Naive B cell (primary cell): ENCODE data around the gene FOXA1. TPM values are rescaled to one million over a fixed set of nuclear protein-coding genes. Genes with fewer than 3 reads are reported as not detected.
"Not testable (repeated sequence)": the region's sequence is repeated elsewhere in the genome, so short reads cannot be mapped to it uniquely, and the experiment has no call there.

Experiments used
- ATAC-seq, 2 donors: fragments of 150-1000 bp; cut with Tn5 transposase; 2 replicates each; pipeline ENCODE4 v1.10.0; 2021; ENCODE audit warnings: low read depth in 2 of 2, mild to moderate bottlenecking in 2 of 2, moderate library complexity in 2 of 2
- DNase-seq: peaks from one replicate; pipeline ENCODE4 v3.0.0; 2022
- H3K27ac Mint-ChIP-seq, 6 donors: one replicate each; pipeline ENCODE4 v1.8.0; 2020 to 2022; ENCODE audit warnings: mild to moderate bottlenecking in 6 of 6, mixed read lengths in 6 of 6, moderate library complexity in 5 of 6, inconsistent platforms in 2 of 6
- H3K27me3 Mint-ChIP-seq, 3 donors: one replicate each; pipeline ENCODE4 v1.8.0; 2021 to 2022; ENCODE audit warnings: mixed read lengths in 3 of 3, mild to moderate bottlenecking in 1 of 3
- H3K36me3 Mint-ChIP-seq, 2 donors: one replicate each; pipeline ENCODE4 v1.8.0; 2020 to 2022; ENCODE audit warnings: mixed read lengths in 2 of 2, inconsistent platforms in 1 of 2, mild to moderate bottlenecking in 1 of 2
- H3K4me1 Mint-ChIP-seq, 3 donors: one replicate each; pipeline ENCODE4 v1.8.0; 2020 to 2022; ENCODE audit warnings: mixed read lengths in 3 of 3, inconsistent platforms in 1 of 3, mild to moderate bottlenecking in 1 of 3, moderate library complexity in 1 of 3
- H3K4me3 Mint-ChIP-seq, 8 donors: one replicate each; pipeline ENCODE4 v1.8.0; 2020 to 2022; ENCODE audit warnings: mild to moderate bottlenecking in 8 of 8, mixed read lengths in 8 of 8, moderate library complexity in 8 of 8, inconsistent platforms in 2 of 8
- H3K9me3 Mint-ChIP-seq, 7 donors: one replicate each; pipeline ENCODE4 v1.8.0; 2020 to 2022; ENCODE audit warnings: mixed read lengths in 7 of 7, mild to moderate bottlenecking in 5 of 7, inconsistent platforms in 2 of 7, moderate library complexity in 1 of 7
- polyA plus RNA-seq, 6 donors: library from polyadenylated mRNA; unstranded; fragments of 300-500 nt; fragmentation: Illumina TruSeq; gene quantifications; one replicate each; pipeline ENCODE4 v1.2.3, GENCODE V29; 2021; ENCODE audit warnings: low read depth in 6 of 6

Gene FOXA1
- polyA plus RNA-seq, 6 donors from 2014 or later: not detected

DNA sequence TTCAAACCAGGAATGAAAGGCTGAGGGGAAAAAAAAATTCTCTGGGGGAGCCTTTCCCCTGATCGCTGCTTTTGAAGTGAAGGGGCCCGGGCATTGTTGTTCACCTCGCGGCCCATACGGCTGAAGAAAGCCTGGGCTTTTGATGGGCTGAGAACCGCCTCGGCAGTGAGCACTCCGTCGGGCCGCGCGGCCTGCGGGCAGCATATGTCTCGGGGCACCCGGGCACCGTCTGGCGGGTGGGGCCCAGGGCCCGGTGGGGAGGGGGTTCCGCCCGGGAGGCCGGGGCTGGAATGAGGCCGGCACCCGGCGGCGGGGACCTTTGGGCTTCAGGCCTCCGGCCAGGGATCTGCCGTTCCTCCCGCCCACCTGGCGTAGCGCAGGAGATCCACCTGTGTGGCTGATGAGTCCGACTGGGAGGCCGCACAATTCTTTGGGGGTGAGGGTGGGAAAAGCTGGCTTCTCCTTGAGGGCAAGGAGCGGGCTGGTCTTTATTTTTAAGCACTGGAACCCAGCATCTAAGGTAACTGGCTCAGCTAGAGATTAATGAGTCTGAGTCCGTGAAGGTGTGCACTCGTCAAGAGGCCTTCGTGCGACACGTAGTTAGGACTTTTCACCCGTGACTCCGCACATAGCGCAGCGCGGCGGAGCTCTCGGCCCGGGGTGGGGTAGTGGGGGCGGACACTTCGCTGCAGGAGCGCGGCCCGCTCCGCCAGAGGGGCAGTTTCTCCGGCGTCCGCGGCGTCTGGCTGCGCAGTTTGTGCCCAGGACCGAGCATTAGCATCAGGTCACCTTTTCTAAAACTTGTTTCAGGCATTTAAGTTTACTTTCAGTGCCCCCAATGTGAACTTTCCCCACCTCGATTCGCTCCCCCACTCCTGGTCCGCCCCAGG lies 10.6 kb downstream of the FOXA1 start:
- peaks cover 36 to 55% (median 53%) of the 10 kb centered on the region in 3 donors for H3K27me3 Mint-ChIP-seq
- no peak overlapping the region for H3K27ac Mint-ChIP-seq
- DNase-seq (no peak), ATAC-seq (no peak)
- no peaks in the 10 kb centered on the region for H3K36me3 Mint-ChIP-seq
- H3K4me3 Mint-ChIP-seq: peak overlapping the region in 1 of 8 donors; percentile 60
- peaks cover 0 to 15% (median 6%) of the 10 kb centered on the region in 7 donors for H3K9me3 Mint-ChIP-seq
- peaks cover 0 to 3% (median 0%) of the 10 kb centered on the region in 3 donors for H3K4me1 Mint-ChIP-seq

DNA sequence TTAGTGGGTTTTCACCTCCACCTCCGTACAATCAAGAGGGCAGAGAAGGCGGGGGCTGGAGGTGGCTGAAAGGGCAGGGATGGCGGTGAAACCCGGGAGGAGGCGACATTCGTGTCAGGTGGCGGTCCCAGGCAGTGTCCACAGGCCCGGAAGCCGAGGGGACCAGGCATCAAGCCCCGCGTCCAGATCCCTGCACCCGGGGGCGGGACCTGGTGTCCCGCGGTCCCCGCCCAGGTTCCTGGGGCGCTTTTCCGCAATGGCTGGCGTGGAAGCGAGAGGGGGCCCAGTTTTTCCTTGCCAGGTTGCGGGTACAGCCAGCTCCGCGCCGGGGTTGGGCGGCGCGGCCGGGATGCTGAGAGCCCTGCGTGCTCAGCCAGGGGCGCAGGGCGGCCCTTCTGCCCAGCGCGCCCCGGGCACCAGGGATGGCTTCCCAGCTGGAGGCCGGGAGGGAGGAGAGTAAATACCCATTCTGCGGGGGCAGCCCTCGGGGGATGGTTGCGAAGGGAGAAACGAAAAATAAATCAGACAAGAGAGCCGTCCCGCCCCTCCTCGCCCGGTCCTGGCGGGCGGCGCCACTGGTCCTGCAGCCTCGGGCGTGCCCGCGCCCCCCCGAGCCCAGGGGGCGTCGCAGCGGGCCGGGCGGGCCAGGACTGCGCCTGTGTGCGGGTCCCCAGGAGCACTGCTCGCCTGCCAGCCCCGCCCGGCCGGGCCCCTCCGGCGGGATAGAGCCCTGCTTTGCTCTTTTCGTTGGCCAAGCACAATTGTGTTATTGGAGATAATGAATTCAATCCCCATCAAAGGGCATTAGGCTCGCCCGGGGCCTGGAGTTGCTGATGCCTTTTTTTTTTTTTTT lies 11.5 kb downstream of the FOXA1 start:
- peaks cover 0 to 12% (median 3%) of the 10 kb centered on the region in 7 donors for H3K9me3 Mint-ChIP-seq
- DNase-seq: no peak
- H3K27me3 Mint-ChIP-seq: peaks cover 29 to 51% (median 44%) of the 10 kb centered on the region in 3 donors
- H3K36me3 Mint-ChIP-seq: no peaks in the 10 kb centered on the region
- peaks cover 0 to 3% (median 0%) of the 10 kb centered on the region in 3 donors for H3K4me1 Mint-ChIP-seq
- H3K4me3 Mint-ChIP-seq: peak overlapping the region in 1 of 8 donors; percentile 51
- no peak overlapping the region for H3K27ac Mint-ChIP-seq
- no peak for ATAC-seq

DNA sequence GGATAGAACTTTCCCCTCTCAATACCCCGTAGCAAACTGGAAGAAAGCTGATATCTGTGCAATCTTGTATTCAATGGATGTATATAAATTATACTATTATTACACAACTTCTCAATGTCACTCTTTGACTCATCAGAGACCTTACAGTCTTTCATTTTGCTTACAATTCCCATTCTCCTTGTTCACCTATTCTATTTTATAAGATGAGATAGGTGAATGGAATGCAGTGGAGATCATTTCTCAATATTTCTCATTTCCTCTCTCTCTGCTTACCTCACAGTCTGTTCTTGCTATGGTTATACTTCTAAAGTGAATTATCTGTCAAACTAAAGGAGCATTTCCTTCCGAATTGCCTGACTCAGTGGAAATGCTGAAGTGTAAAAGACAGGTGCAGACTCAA lies 14.9 kb downstream of the FOXA1 start:
- Mint-ChIP-seq H3K4me1 (peaks cover 0 to 3% (median 0%) of the 10 kb centered on the region in 3 donors), H3K9me3 (peaks cover 0 to 5% (median 2%) of the 10 kb centered on the region in 7 donors), H3K27ac (no peak overlapping the region), H3K4me3 (no peak overlapping the region), H3K27me3 (peaks cover 11 to 37% (median 30%) of the 10 kb centered on the region in 3 donors), H3K36me3 (no peaks in the 10 kb centered on the region)
- ATAC-seq: no peak
- DNase-seq: no peak

DNA sequence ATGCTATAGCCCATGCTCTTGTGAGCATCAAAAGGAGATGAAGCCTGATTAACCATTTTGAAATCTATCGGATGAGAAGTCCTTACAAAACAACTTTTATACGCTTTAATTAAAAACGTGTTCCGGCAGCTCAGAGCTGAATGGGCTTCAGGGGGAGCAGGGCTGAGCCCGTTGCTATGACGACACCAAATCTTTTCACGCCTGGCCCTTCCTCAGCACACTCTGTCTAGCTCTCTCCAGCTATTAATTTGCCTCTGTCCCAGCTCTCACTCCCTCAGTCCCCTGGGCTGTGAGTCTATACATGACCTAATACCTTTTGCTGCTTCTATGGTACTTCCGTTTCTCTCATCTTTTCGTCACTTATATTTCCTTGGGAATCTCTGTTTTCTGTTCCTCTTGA lies 15.8 kb downstream of the FOXA1 start:
- DNase-seq (no peak), ATAC-seq (no peak)
- H3K9me3 Mint-ChIP-seq: peaks cover 0 to 10% (median 3%) of the 10 kb centered on the region in 7 donors
- no peak overlapping the region for H3K4me3 Mint-ChIP-seq
- peaks cover 11 to 40% (median 28%) of the 10 kb centered on the region in 3 donors for H3K27me3 Mint-ChIP-seq
- peaks cover 0 to 3% (median 0%) of the 10 kb centered on the region in 3 donors for H3K4me1 Mint-ChIP-seq
- peak overlapping the region in 1 of 6 donors; percentile 47 for H3K27ac Mint-ChIP-seq
- H3K36me3 Mint-ChIP-seq: no peaks in the 10 kb centered on the region

DNA sequence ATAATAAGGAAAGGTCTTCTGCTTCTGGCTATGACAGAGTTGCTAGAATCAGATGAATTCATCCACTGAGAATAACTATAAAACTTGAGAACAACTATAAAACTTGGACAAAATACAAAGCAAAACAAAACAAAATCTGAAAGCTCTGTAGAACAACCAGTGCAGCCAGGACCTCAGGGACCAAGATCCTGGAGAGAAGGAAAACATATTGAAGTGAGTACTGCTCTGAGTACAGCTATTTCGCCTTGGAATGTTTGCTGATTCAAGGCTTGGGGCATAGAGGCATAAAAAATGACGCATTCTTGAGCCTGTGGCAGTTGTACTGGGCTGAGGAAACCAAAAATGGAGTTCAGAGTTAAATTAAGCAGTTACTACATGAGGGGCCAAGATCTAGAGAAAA lies 21.7 kb downstream of the FOXA1 start:
- ATAC-seq (no peak), DNase-seq (no peak)
- Mint-ChIP-seq H3K27ac (no peak overlapping the region), H3K36me3 (no peaks in the 10 kb centered on the region), H3K9me3 (peaks cover 0 to 10% (median 3%) of the 10 kb centered on the region in 7 donors), H3K27me3 (peaks cover 4 to 19% (median 8%) of the 10 kb centered on the region in 3 donors), H3K4me3 (no peak overlapping the region), H3K4me1 (no peaks in the 10 kb centered on the region)

DNA sequence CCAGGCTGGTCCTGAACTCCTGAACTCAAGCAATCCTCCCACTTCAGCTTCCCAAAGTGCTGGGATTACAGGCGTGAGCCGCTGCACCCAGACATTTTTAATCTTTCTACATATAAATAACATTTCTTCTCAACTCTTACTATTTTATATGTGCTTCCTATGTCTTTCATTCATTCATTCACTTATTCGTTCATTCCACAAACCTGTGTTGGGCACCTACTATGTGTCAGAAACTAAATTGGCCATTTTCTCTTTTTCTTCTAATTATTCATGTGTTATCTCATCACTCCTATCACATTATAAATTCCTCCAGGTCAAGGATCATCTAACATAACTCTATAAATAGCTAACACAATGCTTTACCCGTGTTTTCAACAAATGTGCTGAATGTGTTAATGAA lies 23.7 kb downstream of the FOXA1 start:
- Mint-ChIP-seq H3K27ac (peak overlapping the region in 1 of 6 donors; percentile 1), H3K27me3 (peaks cover 0 to 10% (median 8%) of the 10 kb centered on the region in 3 donors), H3K4me3 (no peak overlapping the region), H3K9me3 (peaks cover 0 to 8% (median 3%) of the 10 kb centered on the region in 7 donors), H3K36me3 (no peaks in the 10 kb centered on the region), H3K4me1 (no peaks in the 10 kb centered on the region)
- no peak for DNase-seq
- no peak for ATAC-seq

DNA sequence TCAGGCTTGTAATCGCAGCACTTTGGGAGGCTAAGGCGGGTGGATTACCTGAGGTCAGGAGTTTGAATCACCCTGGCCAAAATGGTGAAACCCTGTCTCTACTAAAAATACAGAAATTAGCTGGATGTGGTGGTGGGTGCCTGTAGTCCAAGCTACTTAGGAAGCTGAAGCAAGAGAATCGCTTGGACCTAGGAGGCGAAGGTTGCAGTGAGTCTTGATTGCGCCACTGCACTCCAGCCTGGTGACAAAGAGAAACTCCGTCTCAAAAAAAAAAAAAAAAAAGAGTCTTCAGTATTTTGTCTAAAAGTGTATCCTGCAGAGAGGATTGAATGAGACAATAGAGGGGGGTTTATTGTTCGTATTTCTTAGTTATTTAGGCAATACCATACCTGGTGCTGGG lies 25.3 kb downstream of the FOXA1 start:
- no peaks in the 10 kb centered on the region for H3K36me3 Mint-ChIP-seq
- ATAC-seq: no peak
- no peak overlapping the region for H3K4me3 Mint-ChIP-seq
- H3K27ac Mint-ChIP-seq: no peak overlapping the region
- H3K4me1 Mint-ChIP-seq: no peaks in the 10 kb centered on the region
- peaks cover 0 to 10% (median 0%) of the 10 kb centered on the region in 3 donors for H3K27me3 Mint-ChIP-seq
- no peak for DNase-seq
- H3K9me3 Mint-ChIP-seq: peaks cover 0 to 6% (median 3%) of the 10 kb centered on the region in 7 donors

DNA sequence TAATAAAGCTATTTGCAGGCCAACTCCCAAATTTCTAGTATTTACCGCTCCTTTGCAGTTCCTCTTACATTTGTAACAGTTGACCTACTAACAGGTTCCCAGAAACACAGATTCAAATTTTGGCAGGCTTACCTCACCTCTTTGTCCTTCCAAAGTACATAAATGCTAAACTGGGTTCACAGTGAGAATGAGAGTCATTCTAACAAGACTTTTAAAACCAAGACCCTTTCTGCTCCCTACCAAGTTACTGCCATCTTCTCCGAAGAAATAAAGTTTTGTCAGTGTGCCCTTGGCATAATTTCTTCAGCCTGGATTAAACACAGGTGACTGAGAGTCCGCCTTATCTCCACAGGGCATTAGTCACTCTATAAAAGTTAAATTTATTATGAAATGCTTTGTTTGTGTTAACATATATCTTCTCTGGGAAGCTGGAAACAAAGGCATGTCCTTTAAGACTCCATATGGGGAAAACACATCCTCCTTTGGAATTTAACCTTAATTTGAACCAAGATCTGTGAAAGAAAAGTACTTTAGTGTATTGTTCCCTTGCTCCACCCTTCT lies 28.2 kb downstream of the FOXA1 start:
- Mint-ChIP-seq H3K4me3 (no peak overlapping the region), H3K9me3 (peaks cover 0 to 5% (median 0%) of the 10 kb centered on the region in 7 donors), H3K4me1 (no peaks in the 10 kb centered on the region), H3K36me3 (no peaks in the 10 kb centered on the region), H3K27ac (no peak overlapping the region), H3K27me3 (peaks cover 0 to 4% (median 0%) of the 10 kb centered on the region in 3 donors)
- ATAC-seq (no peak), DNase-seq (no peak)

DNA sequence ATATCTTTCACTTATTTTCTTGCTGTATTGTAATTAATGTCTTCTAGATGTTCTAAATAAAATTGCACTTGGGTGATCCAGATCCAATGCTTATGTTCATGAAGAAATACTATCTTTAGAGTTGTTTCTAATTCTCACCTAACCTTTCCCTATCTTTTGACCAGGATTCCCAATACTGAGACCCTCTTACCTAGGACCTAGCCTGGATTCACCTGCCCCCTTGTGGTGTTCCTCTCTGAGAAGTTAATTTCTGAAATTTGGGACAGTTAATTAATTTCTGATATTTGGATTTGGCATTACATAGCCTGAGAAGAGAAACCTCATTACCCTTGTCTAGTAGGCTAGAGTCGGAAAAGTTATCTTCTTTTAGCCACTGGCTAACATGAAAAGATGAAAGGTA lies 29.5 kb downstream of the FOXA1 start:
- H3K36me3 Mint-ChIP-seq: no peaks in the 10 kb centered on the region
- H3K9me3 Mint-ChIP-seq: peaks cover 0 to 2% (median 0%) of the 10 kb centered on the region in 7 donors
- H3K27me3 Mint-ChIP-seq: peaks cover 0 to 4% (median 0%) of the 10 kb centered on the region in 3 donors
- DNase-seq (no peak), ATAC-seq (no peak)
- H3K4me1 Mint-ChIP-seq: no peaks in the 10 kb centered on the region
- no peak overlapping the region for H3K27ac Mint-ChIP-seq
- no peak overlapping the region for H3K4me3 Mint-ChIP-seq

DNA sequence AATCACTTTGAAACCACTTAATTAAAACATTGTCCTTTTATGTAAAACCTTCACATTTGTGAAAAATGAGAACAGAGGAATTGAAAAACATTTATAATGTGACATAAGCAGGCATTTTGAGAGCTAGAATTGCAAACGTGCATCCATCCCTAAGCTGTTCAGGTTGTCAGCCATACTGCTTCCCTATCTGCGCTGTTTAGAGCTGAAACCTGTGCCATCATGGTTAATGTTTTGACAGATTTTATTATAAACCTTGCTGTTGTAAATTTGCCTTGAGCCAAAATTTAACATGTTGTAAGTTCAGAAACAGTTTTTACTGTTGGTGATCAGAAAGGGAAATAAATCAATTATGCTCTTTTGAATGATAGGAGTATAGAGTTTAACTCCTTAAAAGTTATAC lies 31.9 kb downstream of the FOXA1 start:
- H3K4me3 Mint-ChIP-seq: no peak overlapping the region
- H3K27ac Mint-ChIP-seq: no peak overlapping the region

DNA sequence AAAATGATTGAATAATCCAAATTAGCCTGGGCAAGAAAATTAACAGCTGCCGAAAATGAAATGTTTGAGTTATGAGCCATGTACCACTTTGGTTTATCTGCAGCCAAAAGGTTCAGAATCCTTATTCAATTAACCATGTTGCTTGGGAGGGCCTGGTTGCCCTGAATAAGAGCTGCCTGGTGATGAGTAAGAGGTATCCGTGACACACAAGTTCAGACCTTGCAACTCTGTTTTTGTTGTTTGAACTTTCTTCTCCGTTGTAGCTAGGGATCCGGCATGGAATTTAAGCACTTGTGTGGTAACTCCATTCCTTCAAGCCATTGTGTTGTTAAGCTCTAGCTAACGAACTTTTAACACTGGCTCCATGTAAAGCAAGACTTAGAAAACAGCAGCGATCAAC lies 35.7 kb downstream of the FOXA1 start:
- no peaks in the 10 kb centered on the region for H3K27me3 Mint-ChIP-seq
- no peaks in the 10 kb centered on the region for H3K4me1 Mint-ChIP-seq
- H3K27ac Mint-ChIP-seq: no peak overlapping the region
- peaks cover 0 to 12% of the 10 kb centered on the region in 2 donors for H3K36me3 Mint-ChIP-seq
- H3K9me3 Mint-ChIP-seq: peaks cover 2 to 13% (median 4%) of the 10 kb centered on the region in 7 donors
- no peak overlapping the region for H3K4me3 Mint-ChIP-seq
- no peak for DNase-seq
- no peak for ATAC-seq

More for the DNA sequence above, 31.9 kb downstream of the FOXA1 start:
- DNase-seq: no peak
- Mint-ChIP-seq H3K4me1 (no peaks in the 10 kb centered on the region), H3K27me3 (peaks cover 0 to 4% (median 0%) of the 10 kb centered on the region in 3 donors), H3K9me3 (peaks cover 0 to 2% (median 0%) of the 10 kb centered on the region in 7 donors), H3K36me3 (no peaks in the 10 kb centered on the region)
- ATAC-seq: no peak

DNA sequence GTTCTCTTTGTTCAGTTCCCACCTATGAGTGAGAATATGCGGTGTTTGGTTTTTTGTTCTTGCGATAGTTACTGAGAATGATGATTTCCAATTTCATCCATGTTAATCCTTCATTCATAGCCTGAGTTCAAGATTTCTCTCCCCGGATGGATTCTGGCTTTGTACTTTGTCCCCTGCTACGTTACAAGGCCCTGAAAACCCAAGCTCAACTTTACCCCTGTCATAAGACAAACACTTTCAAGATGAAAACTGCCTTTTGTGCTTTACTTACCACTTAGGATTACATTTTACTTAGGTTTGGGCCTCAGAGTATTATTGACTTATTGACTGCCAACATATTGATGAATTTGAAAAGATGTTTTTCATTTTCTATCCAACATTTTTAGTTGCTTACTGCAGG lies 36.3 kb downstream of the FOXA1 start:
- Mint-ChIP-seq H3K27me3 (no peaks in the 10 kb centered on the region), H3K9me3 (peaks cover 2 to 18% (median 8%) of the 10 kb centered on the region in 7 donors), H3K36me3 (peaks cover 0 to 12% of the 10 kb centered on the region in 2 donors), H3K4me3 (no peak overlapping the region), H3K27ac (no peak overlapping the region), H3K4me1 (no peaks in the 10 kb centered on the region)
- DNase-seq: no peak
- ATAC-seq: no peak

DNA sequence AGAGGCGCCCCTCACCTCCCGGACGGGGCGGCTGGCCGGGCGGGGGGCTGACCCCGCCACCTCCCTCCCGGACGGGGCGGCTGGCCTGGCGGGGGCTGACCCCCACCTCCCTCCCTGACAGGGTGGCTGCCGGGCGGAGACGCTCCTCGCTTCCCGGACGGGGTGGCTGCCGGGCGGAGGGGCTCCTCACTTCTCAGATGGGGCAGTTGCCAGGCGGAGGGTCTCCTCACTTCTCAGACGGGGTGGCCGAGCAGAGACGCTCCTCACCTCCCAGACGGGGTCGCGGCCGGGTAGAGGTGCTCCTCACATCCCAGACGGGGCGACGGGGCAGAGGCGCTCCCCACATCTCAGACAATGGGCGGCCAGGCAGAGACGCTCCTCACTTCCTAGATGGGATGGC lies 39.5 kb downstream of the FOXA1 start:
- not testable (repeated sequence) for H3K27me3 Mint-ChIP-seq, DNase-seq, H3K4me1 Mint-ChIP-seq, ATAC-seq, H3K27ac Mint-ChIP-seq, H3K4me3 Mint-ChIP-seq
- Mint-ChIP-seq H3K36me3 (peaks cover 0 to 12% of the 10 kb centered on the region in 2 donors), H3K9me3 (peaks cover 2 to 32% (median 13%) of the 10 kb centered on the region in 7 donors)
